SK-N-SH (cell line): Measurements from ENCODE around the gene SUMF1. TPM values are rescaled to one million over a fixed set of nuclear protein-coding genes. Genes with fewer than 3 reads are reported as not detected.

Source experiments
- CTCF ChIA-PET: fragments of 300-600, 350-600 bp; formaldehyde crosslinking; extraction: SDS; loops from one replicate; lab custom pipeline; 2021; lab: Yijun Ruan, JAX
- POLR2A ChIA-PET: fragments of 350-600 bp; sonication (Branson Sonifier 250); formaldehyde crosslinking; extraction: SDS; loops from one replicate; lab custom pipeline; 2020; ENCODE audit warnings: antibody characterized with exemption, inconsistent platforms; lab: Yijun Ruan, JAX
- DNase-seq: peaks from one replicate; pipeline ENCODE4 v3.0.0; 2012
- H2AFZ ChIP-seq: fragments of 200-600 bp; sonication (generic); 2 replicates; pipeline ENCODE4 v1.8.1; 2016; ENCODE audit warnings: antibody characterized with exemption, mild to moderate bottlenecking, low read depth
- H3F3A ChIP-seq: fragments of 200-600 bp; sonication (generic); replicated peaks from 2 replicates; pipeline ENCODE3; 2016; ENCODE audit warnings: antibody characterized with exemption, mild to moderate bottlenecking; ENCODE audit not compliant: insufficient read depth
- H3K27ac ChIP-seq, 2 experiments: fragments of 200-500 bp in 1 of 2; fragments of 200-600 bp in 1 of 2; sonication (Bioruptor generic) in 1 of 2; sonication (generic), shearing (Covaris generic) in 1 of 2; 2 replicates each; pipeline versions ENCODE4 v1.5.1 to v1.6.1; 2014 to 2016; ENCODE audit warnings: low read depth in 2 of 2, inconsistent platforms in 1 of 2, low read length in 1 of 2, mild to moderate bottlenecking in 1 of 2, mixed read lengths in 1 of 2
- H3K27me3 ChIP-seq: fragments of 200-600 bp; sonication (generic), shearing (Covaris generic); 2 replicates; pipeline ENCODE4 v1.6.1; 2016; ENCODE audit warnings: mixed run types; ENCODE audit not compliant: insufficient read depth
- H3K36me3 ChIP-seq, 2 experiments: fragments of 200-500 bp in 1 of 2; fragments of 200-600 bp in 1 of 2; sonication (Bioruptor generic) in 1 of 2; sonication (generic) in 1 of 2; replicated peaks in 1 of 2; 2 replicates each; pipeline versions ENCODE3 to v1.5.1; 2014 to 2016; ENCODE audit warnings: low read length in 1 of 2, mild to moderate bottlenecking in 1 of 2; ENCODE audit not compliant: insufficient read depth in 2 of 2, control insufficient read depth in 1 of 2
- H3K4me1 ChIP-seq, 2 experiments: fragments of 200-500 bp in 1 of 2; fragments of 200-600 bp in 1 of 2; sonication (Bioruptor generic) in 1 of 2; sonication (generic), shearing (Covaris generic) in 1 of 2; 2 replicates each; pipeline versions ENCODE4 v1.5.1 to v1.6.1; 2014 to 2016; ENCODE audit warnings: low read depth in 1 of 2, low read length in 1 of 2, mixed run types in 1 of 2; ENCODE audit not compliant: insufficient read depth in 2 of 2, control insufficient read depth in 1 of 2
- H3K4me2 ChIP-seq: fragments of 200-600 bp; sonication (generic), shearing (Covaris generic); 2 replicates; pipeline ENCODE4 v1.6.1; 2017; ENCODE audit warnings: mixed run types
- H3K4me3 ChIP-seq, 2 experiments: fragments of 200-500 bp in 1 of 2; fragments of 200-600 bp in 1 of 2; sonication (Bioruptor generic) in 1 of 2; sonication (generic), shearing (Covaris generic) in 1 of 2; 2 replicates each; pipeline versions ENCODE4 v1.5.1 to v1.8.1; 2014 to 2016; ENCODE audit warnings: low read depth in 2 of 2, inconsistent platforms in 1 of 2, low read length in 1 of 2, mild to moderate bottlenecking in 1 of 2, mixed read lengths in 1 of 2, moderate library complexity in 1 of 2
- H3K79me2 ChIP-seq: fragments of 200-600 bp; sonication (generic); 2 replicates; pipeline ENCODE4 v1.8.1; 2017; ENCODE audit warnings: mild to moderate bottlenecking; ENCODE audit not compliant: insufficient read depth
- H3K9ac ChIP-seq: fragments of 200-600 bp; sonication (generic); 2 replicates; pipeline ENCODE4 v1.6.1; 2017; ENCODE audit warnings: mixed run types
- H3K9me2 ChIP-seq: fragments of 200-600 bp; sonication (generic); 2 replicates; pipeline ENCODE4 v1.6.1; 2017; ENCODE audit warnings: mixed run types
- H3K9me3 ChIP-seq: fragments of 200-600 bp; sonication (generic); 2 replicates; pipeline ENCODE4 v1.6.1; 2017; ENCODE audit warnings: mixed run types, mild to moderate bottlenecking, moderate library complexity
- H4K20me1 ChIP-seq: fragments of 200-600 bp; sonication (generic); 2 replicates; pipeline ENCODE4 v1.6.1; 2017; ENCODE audit warnings: mild to moderate bottlenecking, mixed run types; ENCODE audit not compliant: insufficient read depth
- CTCF ChIP-seq: fragments of 200-600 bp; sonication (generic); IDR thresholded peaks from 2 replicates; pipeline ENCODE4 v1.6.1; 2017; ENCODE audit warnings: antibody characterized with exemption, mild to moderate bottlenecking, moderate library complexity
- FOSL2 ChIP-seq: IDR thresholded peaks from 2 replicates; pipeline ENCODE4 v1.4.0; 2012; ENCODE audit warnings: low read depth, mild to moderate bottlenecking, moderate library complexity, borderline replicate concordance
- FOXJ3 ChIP-seq: sonication (generic); formaldehyde crosslinking; IDR thresholded peaks from 2 replicates; pipeline ENCODE4 v1.5.1; 2020; ENCODE audit warnings: mild to moderate bottlenecking, missing genetic modification reagents
- FOXM1 ChIP-seq: IDR thresholded peaks from 2 replicates; pipeline ENCODE4 v1.4.0; 2012; ENCODE audit warnings: low read depth, mild to moderate bottlenecking
- IRF3 ChIP-seq: fragments of 150-350 bp; IDR thresholded peaks from 2 replicates; pipeline ENCODE4 v1.6.1; 2016; ENCODE audit warnings: mild to moderate bottlenecking, low read depth, low read length
- JUND ChIP-seq: IDR thresholded peaks from 2 replicates; pipeline ENCODE4 v1.4.0; 2012
- MAX ChIP-seq: IDR thresholded peaks from 2 replicates; pipeline ENCODE4 v1.4.0; 2012; ENCODE audit warnings: low read depth
- MEF2A ChIP-seq: IDR thresholded peaks from 2 replicates; pipeline ENCODE4 v1.4.0; 2012; ENCODE audit warnings: low read depth, borderline replicate concordance
- MXI1 ChIP-seq: IDR thresholded peaks from 2 replicates; pipeline ENCODE4 v1.6.1; 2012; ENCODE audit warnings: mild to moderate bottlenecking, low read depth, low read length, improper control_type of control experiment
- NFIC ChIP-seq: IDR thresholded peaks from 2 replicates; pipeline ENCODE4 v1.4.0; 2012; ENCODE audit warnings: borderline replicate concordance
- NRF1 ChIP-seq: IDR thresholded peaks from 2 replicates; pipeline ENCODE4 v1.6.1; 2012; ENCODE audit warnings: low read depth, mild to moderate bottlenecking, low read length
- POLR2AphosphoS5 ChIP-seq: IDR thresholded peaks from 2 replicates; pipeline ENCODE4 v1.6.1; 2012; ENCODE audit warnings: low read depth, low read length
- RAD21 ChIP-seq: IDR thresholded peaks from 2 replicates; pipeline ENCODE4 v1.6.1; 2012; ENCODE audit warnings: mild to moderate bottlenecking, low read length
- RCOR1 ChIP-seq: fragments of 150-350 bp; IDR thresholded peaks from 2 replicates; pipeline ENCODE4 v1.6.1; 2017; ENCODE audit warnings: antibody characterized with exemption, low read length
- RXRA ChIP-seq: IDR thresholded peaks from 2 replicates; pipeline ENCODE4 v1.4.0; 2012; ENCODE audit warnings: low read depth, mild to moderate bottlenecking, borderline replicate concordance
- SIN3A ChIP-seq: IDR thresholded peaks from 2 replicates; pipeline ENCODE4 v1.6.1; 2012; ENCODE audit warnings: low read depth, mild to moderate bottlenecking, low read length, moderate library complexity, borderline replicate concordance
- TCF12 ChIP-seq: IDR thresholded peaks from 2 replicates; pipeline ENCODE4 v1.4.0; 2012
- USF1 ChIP-seq: IDR thresholded peaks from 2 replicates; pipeline ENCODE4 v1.4.0; 2012; ENCODE audit warnings: low read depth, borderline replicate concordance
- ZBTB33 ChIP-seq: IDR thresholded peaks from 2 replicates; pipeline ENCODE4 v1.4.0; 2012; ENCODE audit warnings: low read depth, borderline replicate concordance
- polyA plus RNA-seq, 3 experiments: library from polyadenylated mRNA; depleted of rRNA; stranded (reverse); fragments of >200 nt; gene quantifications; 2 replicates each; pipeline ENCODE4 v1.2.3, GENCODE V29; 2012

Gene SUMF1
- polyA plus RNA-seq, 1 of the 3 experiments (the other 2 are of a cell fraction), result 56.9 TPM

- Histone ChIP-seq H3K79me2 (no peaks in the 10 kb centered on the region), H2AFZ (no peak overlapping the region), H3K27me3 (no peaks in the 10 kb centered on the region), H3K9ac (no peak overlapping the region), H3K27ac (no peak overlapping the region), H3K4me3 (no peak overlapping the region), H4K20me1 (no peaks in the 10 kb centered on the region), H3K9me2 (no peaks in the 10 kb centered on the region), H3F3A (no peaks in the 10 kb centered on the region), H3K36me3 (peaks cover 6 to 12% of the 10 kb centered on the region in 2 experiments)
- ChIA-PET CTCF (interaction anchor here (1.0 to 2.4 kb wide), 3 partner anchors 12 to 23 kb away, joined by 4 to 9 read pairs (median 5); no protein-coding TSS in a partner anchor), POLR2A (no interaction called here)
- no peak for DNase-seq
- TF ChIP-seq MAX (no peak), JUND (no peak), RCOR1 (no peak), ZBTB33 (no peak), FOXJ3 (no peak), NFIC (no peak), POLR2AphosphoS5 (no peak), RAD21 (no peak), FOSL2 (no peak), RXRA (no peak), TCF12 (no peak), IRF3 (no peak), FOXM1 (no peak), MXI1 (no peak), NRF1 (no peak), USF1 (no peak), MEF2A (no peak), SIN3A (no peak), CTCF (no peak)
- TF ChIP-seq, all 33 proteins: peak for 0
- peaks cover 8% of the 10 kb centered on the region; the same call in 1 of the 2 replicates for H3K9me3 ChIP-seq
- H3K4me2 ChIP-seq, result no peak overlapping the region
- H3K4me1 ChIP-seq, result no peaks in the 10 kb centered on the region
These were observed 93.4 kb downstream of the SUMF1 start for GRCh38 chr3:4373669-4374068.
